Lung (tissue), 12 donors: ENCODE measurements around the gene ADCY2. TPM values are rescaled to one million over a fixed set of nuclear protein-coding genes. Genes with fewer than 3 reads are reported as not detected.

Source experiments
- ATAC-seq: fragments of 200-7000 bp; cut with Tn5 transposase; one replicate; pipeline ENCODE4 v1.9.1; 2020; ENCODE audit warnings: moderate number of reproducible peaks; ENCODE audit not compliant: insufficient read depth, low FRiP score
- DNase-seq, 3 donors: peaks; one replicate each; pipeline ENCODE4 v3.0.0-alpha.2; 2013 to 2017
- H3K27ac ChIP-seq, 2 donors: one replicate each; pipeline ENCODE4 v1.5.1; 2013; ENCODE audit warnings: mild to moderate bottlenecking in 2 of 2, moderate library complexity in 2 of 2, control low read depth in 1 of 2, inconsistent platforms in 1 of 2, low read depth in 1 of 2, low read length in 1 of 2
- H3K27me3 ChIP-seq, 3 donors: one replicate each; pipeline ENCODE4 v1.5.1; 2013; ENCODE audit warnings: low read length in 2 of 3; ENCODE audit not compliant: control insufficient read depth in 3 of 3, insufficient read depth in 3 of 3
- H3K36me3 ChIP-seq, 4 donors: one replicate each; pipeline ENCODE4 v1.5.1; 2013; ENCODE audit warnings: low read length in 4 of 4, mild to moderate bottlenecking in 1 of 4, moderate library complexity in 1 of 4; ENCODE audit not compliant: control insufficient read depth in 4 of 4, insufficient read depth in 4 of 4
- H3K4me1 ChIP-seq, 5 donors: one replicate each; pipeline ENCODE4 v1.5.1; 2013; ENCODE audit warnings: low read length in 5 of 5, mild to moderate bottlenecking in 2 of 5, moderate library complexity in 1 of 5; ENCODE audit not compliant: control insufficient read depth in 5 of 5, insufficient read depth in 5 of 5
- H3K4me3 ChIP-seq: one replicate; pipeline ENCODE4 v1.5.1; 2013; ENCODE audit warnings: mild to moderate bottlenecking, control low read depth, moderate library complexity
- H3K9ac ChIP-seq, 2 donors: one replicate each; pipeline ENCODE4 v1.5.1; 2013; ENCODE audit warnings: low read length in 2 of 2, control low read depth in 1 of 2; ENCODE audit not compliant: insufficient read depth in 1 of 2
- H3K9me3 ChIP-seq, 4 donors: one replicate each; pipeline ENCODE4 v1.5.1; 2013; ENCODE audit warnings: low read length in 3 of 4, mild to moderate bottlenecking in 1 of 4, moderate library complexity in 1 of 4; ENCODE audit not compliant: control insufficient read depth in 4 of 4, insufficient read depth in 3 of 4
- CTCF ChIP-seq: IDR thresholded peaks from 2 replicates; pipeline ENCODE4 v1.5.1; 2012; ENCODE audit warnings: mild to moderate bottlenecking; ENCODE audit errors: control extremely low read depth, extremely low read depth
- WGBS, 2 donors: extraction: QIAGEN DNeasy Blood & Tissue Kit; methylation state at CpG; one replicate each; pipeline ENCODE4 v1.1.7; 2013; 5-methylcytosine and 5-hydroxymethylcytosine counted together
- polyA plus RNA-seq, 2 donors: library from polyadenylated mRNA; stranded (reverse); fragments of 200-250 nt; gene quantifications; one replicate each; pipeline ENCODE4 v1.2.1, GENCODE V29; 2013
- total RNA-seq, 2 donors: library from RNA; depleted of rRNA in 1 of 2; stranded (reverse); fragments of >200 nt in 1 of 2; gene quantifications; one replicate each; pipeline ENCODE4 v1.2.1, GENCODE V29; 2014 to 2021
- donor health status: control.
- donor health status: control.
- donor health status: Bipolar disorder and iron deficiency.
- donor health status: healthy.
- donor health status: DM: yes; HTN: yes; CAD: no.

ADCY2 gene
- total and polyA plus RNA-seq, 4 donors = 0.10 to 3.5 (median 0.84) TPM

DNA sequence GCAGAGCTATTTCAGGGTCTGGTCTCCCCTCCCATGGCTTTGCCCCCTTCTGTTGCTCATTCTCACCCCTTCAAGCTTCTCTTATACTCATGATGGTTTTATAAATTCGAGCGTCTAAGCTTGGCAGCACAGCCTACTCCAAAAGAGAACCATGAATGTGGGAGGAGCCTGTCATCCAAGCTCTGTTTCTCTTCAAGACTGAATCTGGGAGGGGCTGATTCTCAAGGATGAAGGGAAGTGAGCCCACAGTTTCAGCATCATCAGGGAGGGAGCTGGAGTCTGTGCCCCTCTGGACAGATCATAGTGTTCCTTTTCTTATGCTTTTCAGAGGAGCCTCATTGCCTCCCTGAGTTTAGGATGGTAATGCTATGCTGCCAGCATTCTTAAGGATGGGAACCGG lies 286.4 kb downstream of the ADCY2 start:
- no peaks in the 10 kb centered on the region for H3K36me3 ChIP-seq
- no peak for TF ChIP-seq CTCF
- H3K27ac ChIP-seq = no peak overlapping the region
- H3K9me3 ChIP-seq = peaks cover 0 to 3% (median 0%) of the 10 kb centered on the region in 4 donors
- peaks cover 0 to 2% (median 0%) of the 10 kb centered on the region in 3 donors for H3K27me3 ChIP-seq
- no peak overlapping the region for H3K4me3 ChIP-seq
- no peak for ATAC-seq
- 77 to 81% methylated on average over 3 of the region's 3 CpGs for WGBS, 2 donors
- H3K9ac ChIP-seq = no peak overlapping the region
- H3K4me1 ChIP-seq = peaks cover 0 to 21% (median 0%) of the 10 kb centered on the region in 5 donors
- DNase-seq = no peak

DNA sequence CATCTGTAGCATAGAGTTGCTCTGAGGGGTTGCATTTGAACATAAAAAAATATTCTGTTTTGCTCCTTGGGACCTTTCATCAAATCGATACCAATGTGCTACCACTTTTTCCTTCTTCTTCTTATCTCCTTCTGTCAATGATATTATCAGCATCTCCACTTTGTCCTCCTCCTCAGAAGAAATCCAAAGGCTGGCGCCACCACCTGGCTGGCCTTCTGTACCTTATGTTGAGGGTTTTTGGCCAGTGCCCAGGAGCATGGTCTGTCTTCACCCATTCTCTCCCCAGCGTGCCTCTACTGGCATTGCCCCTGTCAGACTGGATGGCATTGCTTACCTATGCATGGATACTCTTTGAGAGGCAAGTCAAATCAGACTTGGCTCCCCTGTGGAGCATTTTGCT lies 287.8 kb downstream of the ADCY2 start:
- no peak for ATAC-seq
- 83 to 93% methylated on average over 3 of the region's 3 CpGs for WGBS, 2 donors
- no peak for TF ChIP-seq CTCF
- Histone ChIP-seq H3K4me3 (no peak overlapping the region), H3K9me3 (peaks cover 0 to 3% (median 0%) of the 10 kb centered on the region in 4 donors), H3K4me1 (peaks cover 0 to 9% (median 0%) of the 10 kb centered on the region in 5 donors), H3K27me3 (peaks cover 0 to 2% (median 0%) of the 10 kb centered on the region in 3 donors), H3K27ac (no peak overlapping the region), H3K36me3 (no peaks in the 10 kb centered on the region), H3K9ac (no peak overlapping the region)
- no peak for DNase-seq

DNA sequence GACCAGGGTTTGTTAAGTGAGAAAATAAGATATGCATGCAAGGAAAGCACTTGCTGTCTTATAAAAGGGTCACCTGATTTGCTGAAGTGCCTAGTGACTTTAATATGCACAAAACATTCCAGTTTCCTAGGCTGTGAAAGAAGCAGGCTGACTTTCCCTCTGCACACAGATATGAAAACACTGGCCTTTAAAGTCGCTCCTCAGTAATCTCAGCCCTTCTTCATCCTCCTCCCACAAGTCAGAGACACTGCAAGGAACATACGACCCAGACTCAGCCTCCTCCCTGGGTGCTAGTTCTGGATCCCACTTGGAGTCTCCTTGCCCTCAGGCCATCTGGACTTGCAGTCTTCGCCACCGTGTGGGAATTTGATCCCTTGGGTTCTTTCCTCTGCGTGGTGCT lies 288.9 kb downstream of the ADCY2 start:
- Histone ChIP-seq H3K27ac (no peak overlapping the region), H3K9me3 (peaks cover 0 to 3% (median 0%) of the 10 kb centered on the region in 4 donors), H3K36me3 (no peaks in the 10 kb centered on the region), H3K4me3 (no peak overlapping the region), H3K4me1 (peaks cover 0 to 9% (median 0%) of the 10 kb centered on the region in 5 donors), H3K27me3 (no peaks in the 10 kb centered on the region), H3K9ac (no peak overlapping the region)
- DNase-seq (no peak), ATAC-seq (no peak)
- TF ChIP-seq CTCF = no peak
- 82 to 83% methylated on average over 5 of the region's 5 CpGs for WGBS, 2 donors

DNA sequence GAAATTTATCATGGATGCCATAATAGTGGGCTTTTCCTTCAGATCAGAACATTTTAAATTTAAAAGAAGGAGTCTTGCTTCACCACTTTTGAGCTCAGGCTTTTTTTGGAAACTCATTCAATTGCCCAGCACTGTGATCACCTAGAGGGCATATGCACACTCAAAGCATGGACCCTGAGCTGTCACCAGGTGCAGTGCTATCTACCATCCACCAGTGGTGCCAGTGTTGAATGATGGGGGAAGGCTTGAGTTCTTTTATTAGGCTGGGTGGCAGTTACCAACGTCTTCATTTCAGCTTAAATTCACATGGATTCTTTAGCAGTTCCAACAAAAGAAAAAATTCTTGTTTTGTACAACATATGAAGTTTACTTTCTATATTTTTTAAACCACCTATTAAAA lies 290.9 kb downstream of the ADCY2 start:
- Histone ChIP-seq H3K9ac (no peak overlapping the region), H3K4me3 (no peak overlapping the region), H3K27ac (no peak overlapping the region), H3K9me3 (peaks cover 0 to 3% (median 0%) of the 10 kb centered on the region in 4 donors), H3K27me3 (no peaks in the 10 kb centered on the region), H3K4me1 (no peaks in the 10 kb centered on the region), H3K36me3 (no peaks in the 10 kb centered on the region)
- 29 to 39% methylated on average over 1 of the region's 1 CpG for WGBS, 2 donors
- ATAC-seq = no peak
- DNase-seq = no peak
- no peak for TF ChIP-seq CTCF
